HG02642 (cell line): ENCODE results near the gene BEST4.
"Not testable (repeated sequence)": the region's sequence is repeated elsewhere in the genome, so short reads cannot be mapped to it uniquely, and the experiment has no call there.

ENCODE experiments used
- ATAC-seq: cut with Tn5 transposase; IDR thresholded peaks from one replicate; pipeline ENCODE4 v1.9.1; 2021; ENCODE audit warnings: mild to moderate bottlenecking; ENCODE audit not compliant: unreplicated experiment, poor library complexity

BEST4 gene

DNA sequence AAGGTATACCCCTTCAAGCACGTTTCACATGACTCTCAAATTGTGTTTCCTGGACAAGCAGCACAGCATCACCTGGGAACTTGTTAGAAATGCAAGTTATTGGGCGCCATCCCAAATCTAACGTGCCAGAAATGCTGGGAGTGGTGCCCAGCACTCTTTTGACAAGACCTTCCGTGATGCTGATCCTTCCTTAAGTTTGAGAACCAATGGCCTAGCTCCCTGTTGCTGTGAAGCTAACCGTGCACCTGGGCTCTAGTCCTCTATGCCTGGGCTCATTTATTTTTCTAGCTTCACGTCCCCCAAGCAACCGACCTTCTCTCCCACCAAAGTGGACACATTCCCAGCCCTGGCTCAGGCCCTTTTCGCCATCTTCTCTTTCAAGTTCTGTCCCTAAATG lies 4.3 kb downstream of the BEST4 start:
- ATAC-seq, result no peak

GRCh38 chr1:44780583-44781121 lies 7.3 kb downstream of the BEST4 start:
- no peak for ATAC-seq

- ATAC-seq, result no peak
Observed at GRCh38 chr1:44778705-44779576, 9.0 kb downstream of the BEST4 start.

DNA sequence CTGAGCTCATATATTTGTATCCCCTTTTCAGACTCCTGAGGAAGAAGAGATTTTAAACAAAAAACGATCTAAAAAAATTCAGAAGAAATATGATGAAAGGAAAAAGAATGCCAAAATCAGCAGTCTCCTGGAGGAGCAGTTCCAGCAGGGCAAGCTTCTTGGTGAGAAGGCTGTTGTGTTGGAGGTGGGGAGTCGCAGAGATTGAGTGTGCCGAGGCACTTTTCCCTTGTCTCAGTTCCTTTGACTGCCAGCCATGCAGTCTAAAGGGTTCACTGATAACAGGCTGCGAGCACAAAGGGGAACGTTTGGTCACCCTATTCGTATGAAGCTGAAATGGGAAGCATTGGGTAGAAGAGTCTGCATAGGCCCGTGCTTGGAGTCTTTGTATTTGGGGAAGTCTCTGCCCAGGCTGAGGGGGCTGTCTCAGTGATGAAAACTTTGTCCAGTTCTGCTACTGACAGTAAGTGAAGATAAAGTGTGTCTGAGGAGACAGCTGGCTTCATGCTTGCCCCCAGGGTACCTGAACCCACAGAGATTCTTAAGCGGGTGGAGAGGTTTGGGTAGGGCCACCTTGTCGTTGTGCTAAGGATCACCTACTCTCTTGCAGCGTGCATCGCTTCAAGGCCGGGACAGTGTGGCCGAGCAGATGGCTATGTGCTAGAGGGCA lies 9.9 kb downstream of the BEST4 start:
- no peak for ATAC-seq

DNA sequence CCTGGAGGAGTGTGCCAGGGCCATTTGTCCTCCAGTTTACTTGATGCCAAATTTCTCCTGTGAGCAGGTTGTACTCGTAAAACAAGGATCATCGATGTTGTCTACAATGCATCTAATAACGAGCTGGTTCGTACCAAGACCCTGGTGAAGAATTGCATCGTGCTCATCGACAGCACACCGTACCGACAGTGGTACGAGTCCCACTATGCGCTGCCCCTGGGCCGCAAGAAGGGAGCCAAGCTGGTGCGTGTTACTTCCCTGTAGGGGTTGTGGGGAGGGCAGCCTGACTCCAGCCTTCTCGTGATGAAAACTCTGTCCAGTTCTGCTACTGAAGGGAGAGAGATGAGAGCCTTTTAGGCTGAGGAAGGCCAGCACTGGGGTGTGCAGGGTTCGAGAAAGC lies 10.4 kb downstream of the BEST4 start:
- no peak for ATAC-seq

- ATAC-seq, result no peak
Observed at GRCh38 chr1:44776730-44777068, 11.3 kb downstream of the BEST4 start.

DNA sequence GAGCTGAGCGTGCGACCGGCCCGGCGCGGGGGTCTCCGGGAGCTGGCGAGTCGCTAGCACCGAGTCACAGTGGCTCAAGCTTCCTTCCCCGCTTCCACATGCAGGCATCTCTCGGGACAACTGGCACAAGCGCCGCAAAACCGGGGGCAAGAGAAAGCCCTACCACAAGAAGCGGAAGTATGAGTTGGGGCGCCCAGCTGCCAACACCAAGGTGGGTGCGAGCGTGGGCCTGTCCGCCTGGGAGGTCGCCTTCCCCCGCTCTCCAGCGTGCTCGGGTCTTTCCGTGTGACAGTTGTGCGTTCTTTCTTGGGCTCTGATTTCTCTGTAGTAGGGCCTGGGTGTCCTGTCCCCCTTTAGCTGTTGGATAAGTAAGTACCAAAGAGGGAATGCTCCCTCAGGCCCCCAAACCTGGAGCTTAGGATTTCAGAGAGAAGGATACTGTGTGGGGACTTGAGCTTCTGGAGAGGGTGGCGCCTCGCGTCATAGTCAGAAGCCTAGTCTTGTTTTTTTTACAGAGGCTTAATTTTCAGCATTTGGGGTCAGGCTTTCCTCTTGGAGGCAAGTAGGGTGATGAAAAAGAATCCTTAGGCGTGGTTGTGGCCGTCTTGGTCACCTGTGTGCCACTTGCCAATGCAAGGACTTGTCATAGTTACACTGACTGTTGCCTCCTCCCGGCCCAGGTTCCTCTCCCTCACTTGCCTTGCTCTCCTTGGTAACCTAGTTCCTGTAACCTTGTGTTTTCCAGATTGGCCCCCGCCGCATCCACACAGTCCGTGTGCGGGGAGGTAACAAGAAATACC lies 11.8 kb downstream of the BEST4 start:
- peak; percentile 26 for ATAC-seq

- peak; percentile 88 for ATAC-seq
Observed at GRCh38 chr1:44775078-44775929, 12.7 kb downstream of the BEST4 start, which contains the start of gene RPS8. RPS8 (plus strand) TSS chr1:44775540; CDS start chr1:44775597, 57 bp downstream.

DNA sequence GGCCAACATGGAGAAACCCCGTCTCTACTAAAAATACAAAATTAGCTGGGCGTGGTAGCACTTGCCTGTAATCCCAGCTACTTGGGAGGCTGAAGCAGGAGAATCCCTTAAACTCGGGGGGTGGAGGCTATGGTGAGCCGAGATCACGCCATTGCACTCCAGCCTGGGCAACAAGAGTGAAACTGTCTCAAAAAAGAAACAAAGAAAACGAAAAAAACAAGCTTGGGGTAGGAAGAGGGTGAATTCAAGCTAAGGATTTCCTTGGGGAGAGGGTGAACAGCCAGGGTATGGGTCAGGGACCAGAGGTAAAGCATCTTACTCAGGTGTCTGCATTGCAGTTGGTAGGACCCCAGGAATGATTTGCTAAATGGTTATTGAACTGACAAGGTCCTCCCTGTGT lies 21.5 kb downstream of the BEST4 start:
- not testable (repeated sequence) for ATAC-seq

- no peak for ATAC-seq
Observed at GRCh38 chr1:44760876-44761275, 27.1 kb downstream of the BEST4 start.

GRCh38 chr1:44759077-44759476 lies 28.9 kb downstream of the BEST4 start:
- no peak for ATAC-seq

- no peak for ATAC-seq
Observed at GRCh38 chr1:44757420-44757819, 30.6 kb downstream of the BEST4 start.

GRCh38 chr1:44747878-44748277 lies 40.1 kb downstream of the BEST4 start:
- ATAC-seq, result no peak

DNA sequence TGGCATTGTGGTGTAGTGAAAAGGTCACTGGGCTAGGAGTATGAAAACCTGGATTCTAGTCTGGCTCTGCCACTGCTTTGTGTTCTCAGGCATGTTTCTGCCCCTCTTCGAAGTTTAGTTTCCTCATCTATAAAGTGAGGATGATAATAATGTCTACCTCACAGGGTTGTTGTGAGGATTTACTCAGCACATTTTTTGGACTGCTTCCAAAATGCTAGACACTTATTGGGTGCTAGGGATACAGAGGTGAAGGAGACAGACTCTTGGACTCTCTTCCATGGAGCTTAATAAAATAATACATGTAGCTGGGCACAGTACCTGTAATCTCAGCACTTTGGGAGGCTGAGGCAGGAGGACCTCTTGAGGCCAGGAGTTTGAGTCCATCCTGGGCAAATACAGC lies 44.8 kb downstream of the BEST4 start:
- no peak for ATAC-seq

- no peak for ATAC-seq
Observed at GRCh38 chr1:44740179-44740617, 47.8 kb downstream of the BEST4 start.

DNA sequence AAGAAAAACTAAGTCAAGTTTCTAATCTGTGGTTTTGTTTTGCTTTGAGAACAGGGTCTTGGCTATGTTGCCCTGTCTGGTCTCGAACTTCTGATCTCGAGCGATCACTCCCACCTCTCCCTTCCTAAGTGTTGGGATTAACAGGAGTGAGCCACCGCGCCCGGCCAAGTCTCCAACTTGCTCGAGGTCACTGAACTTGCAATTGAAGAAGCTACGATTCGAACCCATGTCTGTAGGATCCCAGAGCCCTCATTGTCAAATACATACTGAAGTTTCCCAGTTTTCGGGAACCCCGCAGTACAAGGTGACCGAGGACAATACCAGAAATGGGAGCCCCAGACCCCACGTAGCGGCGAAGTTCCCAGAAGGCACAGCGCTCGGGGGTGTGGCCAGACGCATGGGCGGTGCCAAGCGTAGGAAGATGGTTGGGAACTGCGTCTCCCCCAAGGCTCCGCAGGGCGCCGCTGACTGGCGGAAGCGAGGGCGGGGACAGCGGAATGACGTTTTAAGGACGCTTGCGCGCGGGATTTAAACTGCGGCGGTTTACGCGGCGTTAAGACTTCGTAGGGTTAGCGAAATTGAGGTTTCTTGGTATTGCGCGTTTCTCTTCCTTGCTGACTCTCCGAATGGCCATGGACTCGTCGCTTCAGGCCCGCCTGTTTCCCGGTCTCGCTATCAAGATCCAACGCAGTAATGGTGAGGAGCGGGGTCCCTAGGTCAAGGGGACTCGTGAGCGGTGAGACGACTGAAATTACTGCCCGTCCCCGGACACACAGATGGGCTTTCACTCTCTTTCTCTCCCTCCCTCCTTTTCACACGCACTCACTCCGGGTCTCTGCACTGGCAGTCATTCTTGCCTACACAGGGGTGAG lies 48.4 kb downstream of the BEST4 start, which contains the start of gene KIF2C:
KIF2C (plus strand) TSS at position 531 of the 872 bp plus-strand sequence; CDS start at position 627, 96 bp downstream.
- peak; percentile 98 for ATAC-seq

- not testable (repeated sequence) for ATAC-seq
Observed at GRCh38 chr1:44738953-44739306, 49.0 kb downstream of the BEST4 start.

DNA sequence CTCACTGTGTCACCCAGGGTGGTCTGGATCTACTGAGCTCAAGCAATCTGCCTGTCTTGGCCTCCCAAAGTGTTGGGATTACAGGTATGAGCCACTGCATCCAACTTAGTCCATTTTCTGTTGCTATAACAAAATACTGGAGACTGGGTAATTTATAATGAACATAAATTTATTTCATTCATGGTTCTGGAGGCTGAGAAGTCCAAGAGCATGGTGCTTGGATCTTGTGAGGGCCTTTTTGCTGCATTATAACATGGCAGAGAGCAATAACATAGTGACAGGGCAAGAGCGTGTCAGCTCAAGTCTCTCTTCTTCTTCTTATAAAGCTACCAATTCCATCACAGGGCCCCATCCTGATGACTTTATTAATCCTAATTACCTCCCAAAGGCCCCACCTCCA lies 52.0 kb downstream of the BEST4 start:
- ATAC-seq, result no peak

GRCh38 chr1:44733784-44734183 lies 54.2 kb downstream of the BEST4 start:
- ATAC-seq, result no peak
